ENCODE data around the gene OGDHL. TPM values are rescaled to one million over a fixed set of nuclear protein-coding genes. Genes with fewer than 3 reads are reported as not detected.
"Not testable (repeated sequence)": the region's sequence is repeated elsewhere in the genome, so short reads cannot be mapped to it uniquely, and the experiment has no call there.

OGDHL gene
- total RNA-seq, 1 donor from 2014 or later: 0.30 TPM

GRCh38 chr10:49756031-49756430 lies 6.1 kb downstream of the OGDHL start:
- Histone ChIP-seq H3K4me1 (no peaks in the 10 kb centered on the region), H3K36me3 (no peaks in the 10 kb centered on the region), H3K27ac (no peak overlapping the region), H3K27me3 (ENCODE audit: low read depth) (peaks cover 19% of the 10 kb centered on the region), H3K9me3 (no peaks in the 10 kb centered on the region), H3K4me3 (no peak overlapping the region)
- intact Hi-C loops (cut with DNase I): no loop called here
- TF ChIP-seq CTCF (IDR thresholded peaks at IDR 0.05): no peak
- DNase-seq (no peak), ATAC-seq (no peak)

GRCh38 chr10:49754951-49755350 lies 7.2 kb downstream of the OGDHL start:
- peaks cover 13% of the 10 kb centered on the region for H3K27me3 ChIP-seq (ENCODE audit: low read depth)
- intact Hi-C loops (cut with DNase I); H3K4me1 ChIP-seq; H3K27ac ChIP-seq; DNase-seq; H3K4me3 ChIP-seq; H3K9me3 ChIP-seq; H3K36me3 ChIP-seq; ATAC-seq: not testable (repeated sequence)

- H3K36me3 ChIP-seq: no peaks in the 10 kb centered on the region
- H3K27me3 ChIP-seq (ENCODE audit: low read depth): peaks cover 13% of the 10 kb centered on the region
- H3K27ac ChIP-seq: no peak overlapping the region
- no peak for TF ChIP-seq CTCF (IDR thresholded peaks at IDR 0.05)
- DNase-seq (no peak), ATAC-seq (no peak)
- no peaks in the 10 kb centered on the region for H3K9me3 ChIP-seq
- no peaks in the 10 kb centered on the region for H3K4me1 ChIP-seq
- H3K4me3 ChIP-seq: no peak overlapping the region
- intact Hi-C loops (cut with DNase I): no loop called here
These were observed 9.5 kb downstream of the OGDHL start for GRCh38 chr10:49752584-49752983.

GRCh38 chr10:49751636-49752510 lies 10.2 kb downstream of the OGDHL start:
- Histone ChIP-seq H3K4me1 (no peaks in the 10 kb centered on the region), H3K9me3 (no peaks in the 10 kb centered on the region), H3K27me3 (ENCODE audit: low read depth) (peaks cover 13% of the 10 kb centered on the region), H3K36me3 (no peaks in the 10 kb centered on the region), H3K27ac (no peak overlapping the region), H3K4me3 (no peak overlapping the region)
- DNase-seq (no peak), ATAC-seq (no peak)
- intact Hi-C loops (cut with DNase I): no loop called here
- no peak for TF ChIP-seq CTCF (IDR thresholded peaks at IDR 0.05)

- no peak for TF ChIP-seq CTCF (IDR thresholded peaks at IDR 0.05)
- no peaks in the 10 kb centered on the region for H3K36me3 ChIP-seq
These were observed 10.9 kb downstream of the OGDHL start for GRCh38 chr10:49751216-49751615.

GRCh38 chr10:49750546-49750945 lies 11.6 kb downstream of the OGDHL start:
- no peak overlapping the region for H3K4me3 ChIP-seq

More at GRCh38 chr10:49751216-49751615, 10.9 kb downstream of the OGDHL start:
- Histone ChIP-seq H3K27ac (no peak overlapping the region), H3K4me3 (no peak overlapping the region), H3K27me3 (ENCODE audit: low read depth) (peaks cover 13% of the 10 kb centered on the region), H3K9me3 (no peaks in the 10 kb centered on the region), H3K4me1 (no peaks in the 10 kb centered on the region)
- DNase-seq (no peak), ATAC-seq (no peak)
- intact Hi-C loops (cut with DNase I): no loop called here

More at GRCh38 chr10:49750546-49750945, 11.6 kb downstream of the OGDHL start:
- Histone ChIP-seq H3K36me3 (no peaks in the 10 kb centered on the region), H3K9me3 (no peaks in the 10 kb centered on the region), H3K4me1 (no peaks in the 10 kb centered on the region), H3K27me3 (ENCODE audit: low read depth) (peaks cover 13% of the 10 kb centered on the region), H3K27ac (no peak overlapping the region)
- intact Hi-C loops (cut with DNase I): no loop called here
- no peak for TF ChIP-seq CTCF (IDR thresholded peaks at IDR 0.05)
- DNase-seq (no peak), ATAC-seq (no peak)

Data from lower lobe of right lung (tissue), 2 donors.